ENCODE results near the gene CCDC183.

GRCh38 chr9:136751814-136752213 is 44.3 kb upstream of the CCDC183 start:
- TF ChIP-seq CTCF (IDR thresholded peaks at IDR 0.05; ENCODE audit: poor library complexity, severe bottlenecking) (no peak), EP300 (conservative IDR thresholded peaks at IDR 0.05; ENCODE audit: poor library complexity, severe bottlenecking) (no peak), POLR2AphosphoS5 (IDR thresholded peaks at IDR 0.05) (no peak), MXI1 (conservative IDR thresholded peaks at IDR 0.05; ENCODE audit: poor library complexity, severe bottlenecking) (no peak), EZH2 (IDR thresholded peaks at IDR 0.05; ENCODE audit: borderline replicate concordance, insufficient read depth, low read length, poor library complexity, severe bottlenecking) (no peak), TAF1 (IDR thresholded peaks at IDR 0.05; ENCODE audit: low read depth) (no peak)

All from neural cell (in vitro differentiated cells).